Testis (tissue), 2 donors: ENCODE results near the gene SLIT3.

Experiments
- POLR2A ChIP-seq: fragments of 450-650 bp; IDR thresholded peaks from one replicate; pipeline ENCODE4 v1.6.1; 2017; ENCODE audit warnings: antibody characterized with exemption, mild to moderate bottlenecking, moderate library complexity
- TF ChIP-seq, protein P1 (sequence below), 3 experiments: fragments of 450-650 bp in 2 of 3; fragments of 200-600 bp in 1 of 3; sonication (generic) in 1 of 3; IDR thresholded peaks; one replicate each; pipeline ENCODE4 v1.5.1; 2016 to 2019; ENCODE audit warnings: antibody characterized with exemption in 3 of 3, mild to moderate bottlenecking in 2 of 3, moderate library complexity in 1 of 3

- TF ChIP-seq, protein P1, sequence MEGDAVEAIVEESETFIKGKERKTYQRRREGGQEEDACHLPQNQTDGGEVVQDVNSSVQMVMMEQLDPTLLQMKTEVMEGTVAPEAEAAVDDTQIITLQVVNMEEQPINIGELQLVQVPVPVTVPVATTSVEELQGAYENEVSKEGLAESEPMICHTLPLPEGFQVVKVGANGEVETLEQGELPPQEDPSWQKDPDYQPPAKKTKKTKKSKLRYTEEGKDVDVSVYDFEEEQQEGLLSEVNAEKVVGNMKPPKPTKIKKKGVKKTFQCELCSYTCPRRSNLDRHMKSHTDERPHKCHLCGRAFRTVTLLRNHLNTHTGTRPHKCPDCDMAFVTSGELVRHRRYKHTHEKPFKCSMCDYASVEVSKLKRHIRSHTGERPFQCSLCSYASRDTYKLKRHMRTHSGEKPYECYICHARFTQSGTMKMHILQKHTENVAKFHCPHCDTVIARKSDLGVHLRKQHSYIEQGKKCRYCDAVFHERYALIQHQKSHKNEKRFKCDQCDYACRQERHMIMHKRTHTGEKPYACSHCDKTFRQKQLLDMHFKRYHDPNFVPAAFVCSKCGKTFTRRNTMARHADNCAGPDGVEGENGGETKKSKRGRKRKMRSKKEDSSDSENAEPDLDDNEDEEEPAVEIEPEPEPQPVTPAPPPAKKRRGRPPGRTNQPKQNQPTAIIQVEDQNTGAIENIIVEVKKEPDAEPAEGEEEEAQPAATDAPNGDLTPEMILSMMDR (IDR thresholded peaks at IDR 0.05), result no peak
- no peak for TF ChIP-seq POLR2A
Measured at GRCh38 chr5:168750926-168751325, 550.0 kb downstream of the SLIT3 start.
